Caco-2 (cell line): ENCODE data around the gene FAM120AOS. TPM values are rescaled to one million over a fixed set of nuclear protein-coding genes. Genes with fewer than 3 reads are reported as not detected.
"Not testable (repeated sequence)": the region's sequence is repeated elsewhere in the genome, so short reads cannot be mapped to it uniquely, and the experiment has no call there.

Experiments used
- BruUV-seq: library from RNA; stranded (reverse); fragments of 400-500 nt; replicated peaks from 2 replicates; lab custom pipeline; 2021; lab: Mats Ljungman, UMichigan
- CTCF ChIA-PET: fragments of 300-600 bp; sonication (Branson Sonifier 250); formaldehyde crosslinking; loops from one replicate; lab custom pipeline; 2022; ENCODE audit warnings: antibody characterized with exemption; lab: Charles Lee
- POLR2A ChIA-PET: fragments of 300-600 bp; sonication (Branson Sonifier 250); formaldehyde crosslinking; loops from one replicate; lab custom pipeline; 2022; ENCODE audit warnings: antibody characterized with exemption; lab: Charles Lee
- DNase-seq, 2 experiments: peaks; one replicate each; pipeline versions ENCODE4 v3.0.0 to v3.0.0-alpha.2; 2020 to 2022
- H3K27me3 ChIP-seq: replicated peaks from 2 replicates; pipeline ENCODE4 v1.6.0; 2011; ENCODE audit warnings: low read length; ENCODE audit not compliant: control insufficient read depth, insufficient read depth
- H3K36me3 ChIP-seq: 2 replicates; pipeline ENCODE4 v1.5.1; 2011; ENCODE audit warnings: low read length; ENCODE audit not compliant: control insufficient read depth, insufficient read depth
- H3K4me1 ChIP-seq: fragments of 250-450 bp; sonication (Bioruptor Pico); 2 replicates; pipeline ENCODE4 v1.5.1; 2020; ENCODE audit warnings: mild to moderate bottlenecking
- H3K4me3 ChIP-seq: 2 replicates; pipeline ENCODE4 v1.5.1; 2011; ENCODE audit warnings: low read depth, mild to moderate bottlenecking, control low read depth, low read length
- H3K9me3 ChIP-seq: fragments of 250-450 bp; sonication (Bioruptor Pico); 2 replicates; pipeline ENCODE4 v1.5.1; 2020; ENCODE audit warnings: mild to moderate bottlenecking, moderate library complexity
- H3K27ac Mint-ChIP-seq: one replicate; pipeline ENCODE4 v1.8.0; 2022; ENCODE audit warnings: mixed read lengths; ENCODE audit not compliant: unreplicated experiment
- H3K27me3 Mint-ChIP-seq: one replicate; pipeline ENCODE4 v1.8.0; 2022; ENCODE audit warnings: mixed read lengths; ENCODE audit not compliant: insufficient read depth, unreplicated experiment
- H3K36me3 Mint-ChIP-seq: one replicate; pipeline ENCODE4 v1.8.0; 2022; ENCODE audit warnings: mild to moderate bottlenecking, mixed read lengths; ENCODE audit not compliant: insufficient read depth, unreplicated experiment
- H3K4me1 Mint-ChIP-seq: one replicate; pipeline ENCODE4 v1.8.0; 2022; ENCODE audit warnings: low read depth, mixed read lengths; ENCODE audit not compliant: unreplicated experiment
- H3K4me3 Mint-ChIP-seq: one replicate; pipeline ENCODE4 v1.8.0; 2022; ENCODE audit warnings: mild to moderate bottlenecking, moderate library complexity, mixed read lengths; ENCODE audit not compliant: unreplicated experiment
- H3K9me3 Mint-ChIP-seq: one replicate; pipeline ENCODE4 v1.8.0; 2022; ENCODE audit warnings: mixed read lengths; ENCODE audit not compliant: unreplicated experiment
- CTCF ChIP-seq, 2 experiments: fragments of 200-600 bp in 1 of 2; IDR thresholded peaks; 1 replicate in 1 of 2; 2 replicates in 1 of 2; pipeline versions ENCODE4 v1.5.1 to v1.8.0; 2011 to 2022; ENCODE audit warnings: antibody characterized with exemption in 1 of 2, control low read depth in 1 of 2, inconsistent platforms in 1 of 2, low read depth in 1 of 2, low read length in 1 of 2, mild to moderate bottlenecking in 1 of 2, moderate library complexity in 1 of 2; ENCODE audit not compliant: insufficient read depth in 1 of 2, severe bottlenecking in 1 of 2, unreplicated experiment in 1 of 2
- intact Hi-C: fragments of 100-400 bp; cut with micrococcal nuclease; formaldehyde crosslinking; loops from one replicate; pipeline ENCODE4 v1.10.0; 2022; ENCODE audit not compliant: unreplicated experiment
- total RNA-seq: library from RNA; stranded (reverse); gene quantifications from 2 replicates; pipeline ENCODE4 v1.2.3, GENCODE V29; 2022

The FAM120AOS gene
- total RNA-seq, 1 experiment from 2014 or later: 36.0 TPM

GRCh38 chr9:93440896-93441580 is 12.3 kb downstream of the FAM120AOS start:
- Histone ChIP-seq H3K4me1 (peaks cover 9% of the 10 kb centered on the region; the same call in 1 of the 2 replicates), H3K4me3 (no peak overlapping the region), H3K27me3 (no peaks in the 10 kb centered on the region), H3K9me3 (no peaks in the 10 kb centered on the region), H3K36me3 (no peaks in the 10 kb centered on the region)
- H3K9me3 Mint-ChIP-seq: no peaks in the 10 kb centered on the region
- no peak for TF ChIP-seq CTCF (IDR thresholded peaks at IDR 0.05; ENCODE audit: insufficient read depth in 1 of 2, low read depth in 1 of 2, low read length in 1 of 2, severe bottlenecking in 1 of 2, unreplicated experiment in 1 of 2)
- ChIA-PET CTCF (no interaction called here), POLR2A (no interaction called here)
- intact Hi-C loops: no loop called here
- H3K36me3 Mint-ChIP-seq: no peaks in the 10 kb centered on the region
- H3K27me3 Mint-ChIP-seq: no peaks in the 10 kb centered on the region
- H3K4me1 Mint-ChIP-seq: peaks cover 7% of the 10 kb centered on the region
- no TSS peak for BruUV-seq
- no peak overlapping the region for H3K27ac Mint-ChIP-seq
- DNase-seq: no peak
- H3K4me3 Mint-ChIP-seq: no peak overlapping the region

- H3K27me3 ChIP-seq, intact Hi-C loops, H3K36me3 Mint-ChIP-seq, DNase-seq, H3K4me3 ChIP-seq, H3K9me3 ChIP-seq, H3K27me3 Mint-ChIP-seq, H3K36me3 ChIP-seq, H3K9me3 Mint-ChIP-seq, CTCF ChIA-PET, H3K4me3 Mint-ChIP-seq, H3K27ac Mint-ChIP-seq, BruUV-seq, H3K4me1 ChIP-seq: not testable (repeated sequence)
- POLR2A ChIA-PET: interaction anchor here (0.7 kb wide), 1 partner anchor 40 kb away, joined by 7 read pairs; no protein-coding TSS in a partner anchor
- H3K4me1 Mint-ChIP-seq: peaks cover 14% of the 10 kb centered on the region
Measured at GRCh38 chr9:93439301-93439700, 14.1 kb downstream of the FAM120AOS start.

GRCh38 chr9:93437996-93438395 is 15.4 kb downstream of the FAM120AOS start:
- H3K9me3 Mint-ChIP-seq: no peaks in the 10 kb centered on the region
- Histone ChIP-seq H3K4me3 (no peak overlapping the region), H3K9me3 (no peaks in the 10 kb centered on the region), H3K4me1 (no peaks in the 10 kb centered on the region), H3K36me3 (no peaks in the 10 kb centered on the region), H3K27me3 (no peaks in the 10 kb centered on the region)
- CTCF ChIA-PET: no interaction called here
- intact Hi-C loops: no loop called here
- BruUV-seq: no TSS peak
- H3K4me3 Mint-ChIP-seq: no peak overlapping the region
- POLR2A ChIA-PET: no interaction called here
- H3K27ac Mint-ChIP-seq: no peak overlapping the region
- TF ChIP-seq CTCF (IDR thresholded peaks at IDR 0.05; ENCODE audit: insufficient read depth in 1 of 2, low read depth in 1 of 2, low read length in 1 of 2, severe bottlenecking in 1 of 2, unreplicated experiment in 1 of 2): no peak
- DNase-seq: no peak
- no peaks in the 10 kb centered on the region for H3K36me3 Mint-ChIP-seq
- no peaks in the 10 kb centered on the region for H3K27me3 Mint-ChIP-seq
- peaks cover 12% of the 10 kb centered on the region for H3K4me1 Mint-ChIP-seq
